Measurements from ENCODE around the gene PKMYT1.

Gene PKMYT1

DNA sequence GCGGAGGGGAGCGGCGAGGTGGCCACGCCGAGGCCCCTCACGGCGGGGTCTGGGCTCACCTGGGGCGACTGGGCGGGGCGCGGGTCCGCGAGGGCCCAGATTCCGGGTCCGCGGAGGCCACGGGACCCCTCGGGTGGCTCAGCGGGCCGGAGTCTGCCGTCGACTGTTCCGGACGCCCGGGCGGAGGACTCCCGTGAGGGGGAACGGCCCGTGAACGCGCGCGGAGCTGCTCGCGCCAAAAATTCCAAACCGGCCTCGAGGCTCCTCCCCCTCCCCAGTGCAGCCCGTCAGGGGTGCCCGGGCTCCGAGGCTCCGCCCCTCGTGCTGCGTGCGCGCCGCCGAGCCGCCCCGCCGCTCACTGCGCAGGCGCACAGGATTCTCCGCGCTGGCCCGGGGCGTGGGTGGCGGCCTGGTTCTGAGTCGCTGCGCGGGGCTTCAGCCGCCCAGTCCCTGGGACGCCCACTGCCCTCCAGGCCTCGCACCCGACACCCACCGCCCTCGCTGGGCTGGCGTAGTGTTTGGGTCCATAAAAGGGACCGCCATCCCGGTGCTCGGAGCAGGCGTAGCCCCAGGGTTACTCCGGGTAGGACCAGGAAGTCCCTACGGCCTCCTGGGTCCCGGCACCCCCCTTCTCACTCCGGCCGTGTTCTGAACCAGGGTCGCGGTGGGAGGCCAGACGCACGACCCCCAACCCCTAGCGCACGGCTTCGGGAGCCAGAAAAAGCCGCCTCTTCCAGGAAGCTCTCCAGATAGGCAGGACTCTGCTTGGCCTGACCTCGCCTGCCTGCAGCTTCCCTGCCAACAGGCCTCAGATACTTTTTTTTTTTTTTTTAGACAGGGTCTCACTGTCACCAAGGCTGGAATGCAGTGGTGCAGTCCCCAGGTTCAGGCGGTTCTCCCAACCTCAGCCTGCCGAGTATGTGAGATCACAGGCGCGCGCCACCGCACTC, at the start of gene PKMYT1:
PKMYT1 (minus strand) TSS at position 220 of the 950 bp plus-strand sequence. CDS start 789 bp downstream, outside the sequence.
- DNase-seq (ENCODE audit: low spot score): peak; percentile 100

DNA sequence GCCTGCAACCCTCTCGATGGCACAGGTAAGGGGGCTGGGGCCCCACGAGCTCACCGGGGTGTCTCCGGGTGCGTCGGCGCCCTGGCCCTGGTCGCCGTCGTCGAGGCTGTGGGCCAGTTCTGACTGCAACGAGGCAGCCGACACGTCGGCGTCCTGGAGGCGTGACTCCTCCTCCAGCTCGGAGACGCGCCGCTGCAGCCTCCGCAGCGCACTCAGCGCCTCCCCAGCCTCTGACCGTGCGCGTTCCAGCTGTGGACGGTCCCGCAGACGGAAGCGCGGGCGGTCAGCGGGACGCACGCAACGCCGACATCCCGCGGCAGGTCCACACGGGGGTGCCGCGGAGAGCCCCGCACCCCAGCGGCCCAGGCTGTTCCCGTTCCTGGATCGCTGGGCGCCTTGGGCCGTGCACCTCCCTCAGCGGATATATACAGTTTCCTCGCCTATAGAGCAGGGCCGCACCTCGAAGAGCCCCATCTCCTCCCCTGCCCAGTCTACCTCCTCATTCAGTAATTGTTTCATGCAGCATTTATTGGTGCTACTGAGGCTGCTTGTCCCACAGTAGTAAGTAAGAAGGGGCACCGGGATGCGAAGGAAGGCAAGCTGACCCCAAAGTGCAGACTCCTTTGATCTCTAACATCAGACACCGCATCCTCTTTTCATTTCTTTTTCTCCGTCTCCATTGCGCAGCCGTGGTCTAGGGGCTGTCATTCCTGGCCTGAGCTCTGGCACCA, 49.4 kb upstream of the PKMYT1 start:
- DNase-seq (ENCODE audit: low spot score): no peak

DNA sequence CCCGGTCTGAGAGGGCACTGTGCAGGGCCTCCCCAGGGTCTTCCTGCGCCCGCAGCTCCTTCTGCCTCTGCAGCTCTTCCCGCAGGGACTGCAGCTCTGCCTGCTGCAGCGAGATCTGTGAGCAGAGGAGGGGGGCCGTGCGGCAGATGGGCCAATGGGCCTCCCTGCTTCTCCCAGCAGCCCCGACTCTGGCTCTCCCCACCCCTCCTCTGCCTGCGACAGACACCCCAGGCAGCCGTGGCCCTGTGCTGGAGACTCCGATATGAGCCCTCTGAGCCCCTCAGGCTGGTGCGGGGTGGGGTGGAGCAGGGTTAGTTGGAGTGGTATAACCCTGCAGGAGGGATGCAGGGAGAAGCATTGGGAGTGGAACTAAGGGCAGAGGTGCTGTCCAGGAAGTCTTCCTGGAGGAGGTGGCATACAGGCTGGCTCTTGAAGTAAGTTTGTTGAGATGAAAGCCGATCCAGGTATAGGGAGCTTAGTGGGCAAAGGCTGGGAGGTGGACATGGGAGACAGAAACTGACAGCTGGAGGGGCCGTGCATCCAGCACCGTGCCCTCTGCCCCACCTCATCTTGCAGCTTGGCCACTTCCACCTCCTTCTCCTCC, 48.6 kb upstream of the PKMYT1 start:
- no peak for DNase-seq (ENCODE audit: low spot score)

DNA sequence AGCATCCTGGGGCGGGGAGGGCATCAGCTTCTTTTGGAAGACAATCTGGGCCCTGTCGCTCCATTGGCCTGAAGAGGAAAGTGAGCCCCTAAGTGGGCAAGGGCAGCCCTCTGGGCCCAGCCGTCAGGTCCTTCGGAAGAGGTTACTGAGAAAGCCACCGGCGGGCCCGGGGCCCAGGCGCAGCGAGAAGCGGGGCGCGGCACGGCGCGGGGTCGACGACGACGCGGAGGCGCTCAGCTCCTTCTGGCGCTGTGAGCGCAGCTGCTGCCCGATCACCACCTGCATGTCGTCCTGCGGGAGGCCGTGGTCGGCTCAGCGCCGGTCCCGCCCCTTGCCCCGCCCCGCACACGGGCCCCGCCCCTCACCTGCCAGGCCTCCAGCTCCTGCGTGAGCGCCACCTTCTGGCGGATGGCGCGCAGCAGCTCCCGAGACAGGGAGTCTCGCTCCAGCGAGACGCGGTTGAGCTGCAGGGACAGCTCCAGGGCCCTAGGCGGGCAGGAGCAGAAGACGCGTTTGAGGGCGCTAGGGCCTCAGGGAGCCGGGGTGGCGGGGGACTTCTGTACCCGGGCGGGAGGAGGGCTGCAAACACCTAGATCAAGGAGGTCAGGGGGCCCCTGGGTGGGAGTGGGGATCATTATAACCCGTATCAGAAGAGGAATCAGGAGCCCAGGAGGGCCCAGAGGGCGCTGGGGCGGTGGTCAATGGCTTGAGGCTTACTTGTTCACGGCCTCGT, 47.9 kb upstream of the PKMYT1 start:
- peak; percentile 94 for DNase-seq (ENCODE audit: low spot score)

DNA sequence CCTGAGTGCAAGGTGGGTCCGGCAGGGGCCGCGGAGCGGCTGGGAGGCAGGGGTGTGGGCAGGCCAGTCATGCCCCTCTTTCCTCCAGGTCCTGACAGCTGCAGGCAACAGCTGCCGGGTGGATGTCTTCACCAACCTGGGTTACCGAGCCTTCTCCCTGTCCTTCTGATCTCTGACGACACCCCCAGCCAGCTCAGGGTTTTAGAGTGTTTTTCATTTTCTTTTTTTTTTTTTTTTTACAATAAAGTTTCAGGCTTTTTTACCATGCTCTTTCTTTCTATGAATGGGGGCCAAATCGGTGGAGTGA, 47.2 kb upstream of the PKMYT1 start:
- no peak for DNase-seq (ENCODE audit: low spot score)

DNA sequence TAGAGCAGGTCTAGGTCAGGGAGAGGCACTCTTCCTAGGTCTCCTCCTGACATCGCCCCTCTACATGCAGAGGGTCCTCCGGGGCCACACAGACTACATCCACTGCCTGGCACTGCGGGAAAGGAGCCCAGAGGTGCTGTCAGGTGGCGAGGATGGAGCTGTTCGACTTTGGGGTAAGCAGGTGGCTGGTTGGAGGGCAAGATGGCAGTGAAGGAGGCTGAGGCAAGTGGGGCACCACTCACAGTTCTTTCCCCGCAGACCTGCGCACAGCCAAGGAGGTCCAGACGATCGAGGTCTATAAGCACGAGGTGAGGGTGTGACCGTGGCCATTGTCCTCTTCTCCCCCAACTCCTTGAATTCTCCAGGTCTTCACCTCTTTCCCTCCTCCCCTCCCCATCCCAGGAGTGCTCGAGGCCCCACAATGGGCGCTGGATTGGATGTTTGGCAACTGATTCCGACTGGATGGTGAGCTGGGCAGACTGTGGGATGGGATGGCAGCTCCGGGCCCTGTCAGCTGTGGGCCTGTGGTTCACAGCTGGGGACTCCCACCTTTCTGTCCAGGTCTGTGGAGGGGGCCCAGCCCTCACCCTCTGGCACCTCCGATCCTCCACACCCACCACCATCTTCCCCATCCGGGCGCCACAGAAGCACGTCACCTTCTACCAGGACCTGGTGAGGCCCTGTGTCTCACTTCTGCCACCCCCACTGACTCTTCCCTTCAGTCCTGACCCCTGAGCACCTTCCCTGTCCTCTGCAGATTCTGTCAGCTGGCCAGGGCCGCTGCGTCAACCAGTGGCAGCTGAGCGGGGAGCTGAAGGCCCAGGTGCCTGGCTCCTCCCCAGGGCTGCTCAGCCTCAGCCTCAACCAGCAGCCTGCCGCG, 46.6 kb upstream of the PKMYT1 start:
- no peak for DNase-seq (ENCODE audit: low spot score)

DNA sequence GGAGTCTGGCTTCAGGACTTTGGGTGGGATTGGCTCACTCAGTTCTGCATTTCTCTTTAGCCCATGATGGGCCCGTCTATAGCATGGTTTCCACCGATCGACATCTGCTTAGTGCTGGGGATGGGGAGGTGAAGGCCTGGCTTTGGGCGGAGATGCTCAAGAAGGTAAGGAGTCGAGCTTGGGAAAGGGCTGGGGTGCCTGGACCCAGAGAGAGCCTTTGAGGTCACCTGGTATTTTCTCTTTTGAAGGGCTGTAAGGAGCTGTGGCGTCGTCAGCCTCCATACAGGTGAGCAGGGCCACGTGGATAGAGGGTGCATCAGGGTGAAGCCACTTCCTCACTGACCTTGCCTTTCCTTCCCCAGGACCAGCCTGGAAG, 45.7 kb upstream of the PKMYT1 start:
- no peak for DNase-seq (ENCODE audit: low spot score)

DNA sequence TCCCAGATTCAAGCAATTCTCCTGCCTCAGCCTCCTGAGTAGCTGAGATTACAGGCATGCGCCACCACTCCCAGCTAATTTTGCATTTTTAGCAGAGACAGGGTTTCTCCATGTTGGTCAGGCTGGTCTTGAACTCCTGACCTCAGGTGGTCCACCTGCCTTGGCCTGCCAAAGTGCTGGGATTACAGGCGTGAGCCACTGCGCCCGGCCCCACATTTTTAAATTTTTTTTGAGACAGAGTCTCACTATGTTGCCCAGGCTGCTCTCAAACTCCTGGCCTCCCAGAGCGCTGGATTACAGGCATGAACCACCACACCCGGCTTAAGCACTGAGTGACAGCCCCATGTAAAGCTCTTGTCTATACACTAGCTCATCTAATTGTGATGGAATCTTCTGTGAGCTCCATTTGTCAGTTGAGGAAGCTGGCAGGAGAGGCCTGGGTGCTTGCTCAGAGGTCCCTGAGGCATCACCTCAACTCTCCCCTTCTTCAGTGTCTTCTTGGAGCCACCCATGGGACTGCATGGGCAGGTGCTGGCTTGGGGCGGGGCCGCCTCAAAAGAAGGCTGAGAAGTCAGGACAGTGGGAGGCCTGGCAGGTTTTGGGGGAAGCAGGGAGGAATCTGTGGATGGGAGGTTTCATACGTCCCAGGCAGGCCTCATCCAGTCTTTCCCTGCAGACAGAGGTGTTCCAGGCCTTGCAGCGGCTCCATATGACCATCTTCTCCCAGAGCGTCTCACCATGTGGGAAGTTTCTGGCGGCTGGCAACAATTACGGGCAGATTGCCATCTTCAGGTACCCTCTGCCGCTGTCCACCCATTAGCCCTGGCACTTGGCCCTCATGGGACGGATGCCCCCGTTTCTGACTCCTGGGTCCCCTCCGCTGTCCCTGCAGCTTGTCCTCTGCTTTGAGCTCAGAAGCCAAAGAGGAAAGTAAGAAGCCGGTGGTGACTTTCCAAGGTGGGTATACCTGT, 45.1 kb upstream of the PKMYT1 start:
- DNase-seq (ENCODE audit: low spot score): no peak

DNA sequence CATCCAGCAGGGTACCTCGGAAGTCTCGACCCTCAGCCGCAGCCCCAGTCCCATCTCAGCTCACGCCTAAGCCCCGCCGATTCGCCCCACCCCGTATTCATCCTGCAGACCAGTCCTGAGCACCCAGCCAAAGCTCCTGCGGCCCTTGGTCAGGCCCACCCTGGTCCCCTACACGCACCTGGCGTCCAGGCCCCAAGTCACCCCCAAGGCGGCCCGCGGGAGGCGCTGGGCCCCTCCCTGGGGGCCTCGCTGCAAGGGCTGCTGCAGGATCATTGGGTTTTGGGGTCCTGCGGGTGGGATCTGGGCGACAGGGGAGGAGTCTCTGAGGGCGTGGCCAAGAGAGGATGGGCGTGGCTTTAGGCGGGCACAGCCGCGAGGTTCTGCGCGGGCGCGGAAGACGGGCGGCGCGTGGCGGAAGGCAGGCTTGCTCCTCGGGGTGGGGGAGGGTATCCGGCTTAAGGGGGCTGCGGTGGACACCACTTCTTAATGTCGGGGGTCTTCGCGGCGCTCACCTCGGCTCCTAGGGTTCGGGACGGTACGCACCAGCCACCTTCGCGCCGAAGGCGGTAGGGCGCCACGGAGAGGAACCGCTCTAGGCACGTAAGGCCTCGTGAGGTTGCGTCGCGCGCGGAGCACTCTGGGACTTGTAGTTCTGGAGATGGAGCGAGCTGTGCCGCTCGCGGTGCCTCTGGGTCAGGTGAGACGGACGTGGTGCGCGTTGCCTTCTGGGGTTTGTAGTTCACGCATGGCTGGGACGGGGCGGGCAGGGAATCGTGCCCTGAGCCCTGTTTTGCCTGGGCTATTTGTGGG, 43.6 kb upstream of the PKMYT1 start, which contains the start of the genes HCFC1R1 and THOC6:
HCFC1R1 (minus strand) TSS at position 274 of the 810 bp plus-strand sequence; CDS start at position 273, 1 bp downstream.
THOC6 (plus strand) TSS at position 367 of the 810 bp plus-strand sequence; CDS start at position 659, 292 bp downstream.
- DNase-seq (ENCODE audit: low spot score): peak; percentile 89

DNA sequence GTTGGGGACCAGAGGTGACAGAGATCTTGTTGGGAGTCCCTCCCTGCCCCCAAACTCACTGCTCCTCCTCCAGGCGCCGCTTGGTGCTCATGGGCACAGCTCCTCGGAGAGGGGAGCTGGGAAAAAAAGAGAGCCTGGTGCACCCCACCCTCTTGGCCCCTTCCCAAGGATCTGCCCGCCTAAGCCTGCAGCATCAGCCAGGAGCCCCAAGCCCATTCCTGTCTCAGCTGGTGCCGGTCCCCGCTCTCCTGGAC, 43.1 kb upstream of the PKMYT1 start:
- no peak for DNase-seq (ENCODE audit: low spot score)

DNA sequence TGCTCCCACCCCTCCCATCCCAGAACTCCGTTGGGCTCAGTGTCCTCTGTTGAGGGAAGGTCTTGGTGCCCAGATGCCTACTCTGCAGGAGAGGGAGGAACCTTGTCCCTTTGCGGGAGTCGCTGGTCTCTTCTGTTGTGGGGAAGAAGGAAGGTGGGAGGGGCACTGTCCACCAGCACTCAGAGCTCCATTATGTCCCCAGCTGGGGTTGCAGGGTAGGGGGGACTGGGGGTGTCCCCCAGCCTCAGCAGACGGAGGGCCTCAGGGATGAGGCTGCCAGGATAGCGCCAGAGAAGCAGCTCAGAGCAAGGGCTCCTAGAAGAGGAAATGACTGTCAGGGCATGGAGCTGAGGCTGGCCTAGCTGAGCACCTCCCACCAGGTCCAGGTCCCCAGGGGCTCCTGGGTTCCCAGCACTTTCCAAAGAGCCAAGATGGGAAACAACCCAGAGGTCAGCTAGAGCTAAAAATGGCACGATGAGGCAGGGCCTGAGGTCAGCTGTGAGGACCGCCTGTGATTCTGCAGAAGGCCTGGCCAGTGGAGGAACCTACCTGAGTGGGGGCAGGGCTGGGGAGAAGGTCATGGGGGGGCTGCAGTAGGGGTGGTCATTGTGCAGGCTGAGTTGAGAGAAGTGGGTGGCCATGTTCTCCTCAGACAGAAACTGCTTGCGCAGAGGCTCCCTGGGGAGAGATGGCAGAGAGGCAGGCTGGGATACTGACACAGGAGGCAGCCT, 42.6 kb upstream of the PKMYT1 start:
- DNase-seq (ENCODE audit: low spot score): no peak

DNA sequence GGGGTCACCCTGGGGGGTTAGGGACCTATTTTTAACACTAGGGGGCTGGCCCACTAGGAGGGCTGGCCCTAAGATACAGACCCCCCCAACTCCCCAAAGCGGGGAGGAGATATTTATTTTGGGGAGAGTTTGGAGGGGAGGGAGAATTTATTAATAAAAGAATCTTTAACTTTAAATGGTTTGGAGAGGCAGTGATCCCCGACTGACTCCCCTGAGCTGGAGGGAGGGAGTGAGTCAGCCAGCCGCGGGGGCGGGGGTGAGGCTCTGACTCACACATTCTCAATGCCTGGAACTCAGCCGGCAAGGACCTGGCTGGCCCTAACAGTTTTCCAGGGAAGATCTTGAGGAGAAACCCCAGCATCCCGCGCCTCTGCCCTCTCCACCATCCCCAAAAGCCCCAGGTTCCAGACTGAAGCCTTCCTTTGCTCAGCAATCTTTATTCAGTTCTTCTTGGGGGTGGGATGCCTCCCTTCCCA, 42.0 kb upstream of the PKMYT1 start:
- no peak for DNase-seq (ENCODE audit: low spot score)

DNA sequence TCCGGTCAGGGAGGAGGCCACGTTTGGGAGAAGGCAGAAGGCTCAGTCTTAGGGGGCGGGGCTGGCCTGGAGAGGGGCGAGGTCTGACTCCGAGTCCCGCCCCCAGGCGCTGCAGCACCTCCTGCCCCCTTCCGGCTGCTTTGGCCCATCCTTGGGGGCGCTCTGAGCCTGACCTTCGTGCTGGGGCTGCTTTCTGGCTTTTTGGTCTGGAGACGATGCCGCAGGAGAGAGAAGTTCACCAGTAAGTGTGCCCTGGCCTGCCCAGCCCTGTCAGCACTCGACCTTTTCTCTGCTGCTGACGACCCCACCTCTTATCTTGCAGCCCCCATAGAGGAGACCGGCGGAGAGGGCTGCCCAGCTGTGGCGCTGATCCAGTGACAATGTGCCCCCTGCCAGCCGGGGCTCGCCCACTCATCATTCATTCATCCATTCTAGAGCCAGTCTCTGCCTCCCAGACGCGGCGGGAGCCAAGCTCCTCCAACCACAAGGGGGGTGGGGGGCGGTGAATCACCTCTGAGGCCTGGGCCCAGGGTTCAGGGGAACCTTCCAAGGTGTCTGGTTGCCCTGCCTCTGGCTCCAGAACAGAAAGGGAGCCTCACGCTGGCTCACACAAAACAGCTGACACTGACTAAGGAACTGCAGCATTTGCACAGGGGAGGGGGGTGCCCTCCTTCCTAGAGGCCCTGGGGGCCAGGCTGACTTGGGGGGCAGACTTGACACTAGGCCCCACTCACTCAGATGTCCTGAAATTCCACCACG, 41.4 kb upstream of the PKMYT1 start:
- DNase-seq (ENCODE audit: low spot score): peak; percentile 82

DNA sequence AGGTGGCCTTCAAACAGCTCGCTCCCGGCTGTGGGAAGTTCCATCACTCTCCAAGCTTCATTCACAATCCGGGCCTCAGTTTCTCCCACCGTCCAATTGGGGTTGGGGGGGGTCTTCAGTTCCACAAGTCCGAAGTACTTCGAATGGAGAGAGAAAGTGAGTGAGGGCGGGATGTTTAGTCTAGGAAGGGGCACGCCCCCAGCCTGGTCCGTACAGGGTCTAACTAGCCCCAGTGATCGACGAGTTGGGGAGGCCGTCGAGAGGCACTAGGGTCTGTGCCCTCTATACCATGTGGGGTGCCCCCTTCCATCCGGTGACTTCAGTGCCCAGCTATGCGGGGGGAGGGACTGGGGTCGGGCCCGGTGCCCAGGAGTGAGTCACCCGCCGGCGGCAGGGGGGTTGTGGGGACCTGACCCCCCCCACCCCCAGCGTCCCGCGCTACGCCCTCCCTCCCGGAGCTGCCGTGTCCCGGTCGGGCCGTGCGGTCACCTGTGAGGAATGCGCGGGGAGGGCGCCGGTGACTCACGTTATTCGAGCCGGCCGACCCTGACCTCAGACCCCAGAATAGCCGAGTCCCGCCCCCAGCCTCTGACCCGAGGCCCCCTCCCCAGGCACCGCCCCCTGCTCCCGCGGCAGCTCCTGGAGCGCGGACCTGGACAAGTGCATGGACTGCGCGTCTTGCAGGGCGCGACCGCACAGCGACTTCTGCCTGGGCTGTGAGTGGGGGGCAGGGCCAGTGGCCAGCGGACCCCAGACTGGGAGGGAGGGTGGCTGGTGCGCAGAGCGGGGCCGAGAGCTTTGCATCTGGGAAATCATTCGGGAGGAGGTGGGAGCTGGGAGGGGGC, 40.6 kb upstream of the PKMYT1 start:
- DNase-seq (ENCODE audit: low spot score): no peak

DNA sequence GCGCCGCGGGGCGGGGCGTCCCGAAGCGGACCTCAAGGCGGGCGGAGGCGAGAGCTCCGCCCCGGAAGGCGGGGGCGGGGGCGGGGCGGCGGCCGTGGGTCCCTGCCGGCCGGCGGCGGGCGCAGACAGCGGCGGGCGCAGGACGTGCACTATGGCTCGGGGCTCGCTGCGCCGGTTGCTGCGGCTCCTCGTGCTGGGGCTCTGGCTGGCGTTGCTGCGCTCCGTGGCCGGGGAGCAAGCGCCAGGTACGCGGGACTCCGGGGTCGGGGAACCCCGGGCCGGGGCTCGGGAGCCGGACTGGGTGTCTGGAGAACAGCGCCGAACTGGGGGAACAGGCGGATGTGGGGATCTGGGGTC, 40.0 kb upstream of the PKMYT1 start, which contains the start of gene TNFRSF12A:
TNFRSF12A (plus strand) TSS at position 122 of the 357 bp plus-strand sequence; CDS start at position 152, 30 bp downstream.
- peak; percentile 87 for DNase-seq (ENCODE audit: low spot score)

DNA sequence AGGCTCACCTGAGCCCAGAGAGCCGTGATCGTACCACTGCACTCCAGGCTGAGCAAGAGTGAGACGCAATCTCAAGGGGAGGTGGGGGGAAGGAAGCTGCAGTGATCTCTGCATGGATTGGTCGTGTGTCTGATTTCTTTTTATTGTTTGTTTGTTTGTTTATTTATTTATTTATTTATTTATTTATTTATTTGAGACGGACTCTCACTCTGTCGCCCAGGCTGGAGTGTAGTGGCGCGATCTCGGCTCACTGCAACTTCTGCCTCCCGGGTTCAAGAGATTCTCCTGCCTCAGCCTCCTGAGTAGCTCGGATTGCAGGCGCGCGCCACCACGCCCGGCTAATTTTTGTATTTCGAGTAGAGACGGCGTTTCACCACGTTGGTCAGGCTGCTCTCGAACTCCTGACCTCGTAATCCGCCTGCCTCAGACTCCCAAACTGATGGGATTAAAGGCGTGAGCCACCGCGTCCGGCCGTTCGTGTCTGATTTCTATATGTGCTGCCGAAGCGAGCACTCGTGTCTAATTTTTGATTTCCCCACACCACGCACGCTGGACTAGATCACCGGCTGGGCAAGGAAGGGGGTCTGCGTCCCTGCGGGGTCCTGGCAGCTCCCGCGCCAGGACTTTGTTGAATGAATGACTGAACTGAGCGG, 39.5 kb upstream of the PKMYT1 start:
- DNase-seq (ENCODE audit: low spot score): no peak
